ENCODE data around the gene PTTG2.
A peak's percentile ranks its signal among the peaks of the same experiment; 100 is the strongest.

Gene PTTG2

DNA sequence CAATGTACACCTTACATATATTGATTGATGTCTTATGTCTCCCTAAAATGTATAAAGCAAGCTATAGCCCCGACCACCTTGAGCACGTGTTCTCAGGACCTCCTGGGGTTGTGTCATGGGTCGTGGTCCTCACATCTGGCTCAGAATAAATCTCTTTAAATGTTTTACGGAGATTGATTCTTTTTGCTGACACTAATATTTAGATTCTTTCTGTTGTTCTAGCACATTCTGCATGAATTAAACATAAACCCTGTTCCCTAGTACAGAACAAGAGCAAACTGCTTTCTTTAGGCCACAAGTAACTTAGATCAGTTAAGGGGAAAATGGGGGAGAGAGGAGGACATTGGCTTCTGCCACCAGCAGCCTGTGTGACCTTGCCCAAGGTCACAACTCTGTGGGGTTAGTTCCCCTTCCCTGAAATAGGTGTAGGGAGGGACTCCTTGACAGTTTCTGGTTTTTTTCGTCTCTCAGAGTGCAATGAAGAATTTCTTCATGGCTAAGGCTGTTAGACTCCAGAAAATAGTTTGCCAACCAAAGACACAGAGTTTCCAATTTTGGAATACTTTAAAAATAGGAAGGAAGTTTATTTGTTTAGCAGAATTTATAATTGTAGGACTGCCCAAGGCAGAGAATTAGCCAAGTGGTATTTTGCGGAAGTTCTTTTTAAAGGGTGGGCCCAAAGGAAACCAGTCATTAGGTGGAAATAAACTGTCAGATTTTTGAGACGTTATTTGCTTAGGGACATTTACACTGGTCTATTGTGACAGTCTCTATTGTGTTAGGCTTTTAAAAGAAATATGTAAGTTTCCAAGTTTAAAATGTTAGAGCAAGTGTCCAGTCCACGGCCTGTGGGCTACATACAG is 29.4 kb downstream of the PTTG2 start:
- no peak for DNase-seq

DNA sequence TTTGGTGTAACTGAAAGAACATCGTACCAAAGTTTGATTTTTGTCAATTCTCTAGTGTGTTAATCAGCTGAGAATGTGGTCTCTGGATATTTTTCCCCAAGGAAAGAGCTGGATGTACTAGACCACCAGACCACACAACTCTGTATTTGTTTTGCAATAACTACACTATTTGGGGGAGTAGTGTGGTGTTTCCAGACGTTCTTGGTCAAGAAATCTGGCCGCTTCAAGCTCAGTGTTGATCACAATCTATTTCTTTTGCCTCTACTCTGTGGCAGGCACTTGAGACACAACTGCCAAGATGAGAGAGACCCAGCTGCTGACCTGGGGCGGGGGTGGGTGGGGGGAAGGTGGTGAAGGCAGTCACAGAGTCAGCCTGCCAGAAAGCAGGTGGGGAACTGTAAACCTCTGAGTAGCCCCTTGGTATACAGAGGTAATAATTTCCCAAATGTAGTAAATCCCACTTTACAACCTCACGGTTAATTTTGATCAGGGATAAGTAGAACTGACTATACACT is 30.6 kb downstream of the PTTG2 start:
- no peak for DNase-seq

DNA sequence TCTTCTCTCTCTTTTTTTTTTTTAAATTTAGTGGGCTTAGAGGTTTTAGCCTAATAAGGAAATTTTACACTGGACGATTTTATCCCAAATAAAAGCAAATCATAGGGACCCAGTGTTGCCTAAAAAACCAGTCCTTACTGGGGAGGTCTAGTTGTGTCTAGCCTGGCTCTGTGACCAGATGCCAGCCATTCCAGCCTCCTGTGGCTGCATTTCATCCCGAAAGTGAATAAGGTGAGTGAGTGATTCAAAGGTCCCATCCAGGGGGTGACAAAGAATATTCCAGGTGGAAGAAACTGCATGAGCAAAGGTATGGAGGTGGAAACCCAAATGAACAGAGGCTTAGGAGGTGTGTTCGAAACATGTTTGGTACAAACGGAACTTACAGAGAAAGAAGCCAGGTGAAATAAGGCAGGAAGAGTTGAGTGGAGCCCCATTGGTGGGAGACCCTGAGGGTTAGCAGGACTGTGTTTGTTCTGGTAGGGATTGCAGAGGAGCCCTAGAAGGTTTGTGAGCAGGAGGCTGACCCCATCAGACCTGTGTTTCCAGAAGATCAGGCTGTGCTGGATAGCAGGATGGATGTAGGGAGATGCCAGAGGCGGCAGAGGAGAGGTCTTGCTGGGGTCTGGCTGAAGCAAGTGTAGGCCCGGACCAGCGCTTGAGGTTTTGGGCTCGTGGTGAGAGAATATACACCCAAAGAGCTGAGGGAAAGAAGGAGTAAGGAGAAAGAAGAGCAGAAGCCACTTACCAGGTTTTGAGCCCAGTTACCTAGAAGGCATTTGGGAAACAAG is 31.6 kb downstream of the PTTG2 start:
- DNase-seq, result no peak

DNA sequence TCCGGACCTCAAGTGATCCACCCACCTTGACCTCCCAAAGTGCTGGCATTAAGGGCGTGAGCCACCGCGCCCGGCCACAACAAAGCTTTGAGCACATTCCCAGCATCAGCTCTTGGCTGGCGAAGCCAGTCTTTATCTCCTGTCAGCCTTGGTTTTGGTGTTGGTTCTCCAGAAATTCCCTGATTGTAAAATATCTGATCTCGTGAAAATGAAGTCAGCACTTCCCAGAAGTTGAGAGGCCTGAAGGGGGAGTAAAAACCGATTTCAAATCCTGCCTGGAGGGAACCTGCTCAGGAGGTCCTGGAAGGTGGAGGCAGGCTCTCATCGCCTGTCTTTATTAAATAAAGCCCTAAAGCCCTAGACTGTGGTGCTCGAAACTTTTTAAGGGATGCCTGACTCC is 33.6 kb downstream of the PTTG2 start:
- no peak for DNase-seq

DNA sequence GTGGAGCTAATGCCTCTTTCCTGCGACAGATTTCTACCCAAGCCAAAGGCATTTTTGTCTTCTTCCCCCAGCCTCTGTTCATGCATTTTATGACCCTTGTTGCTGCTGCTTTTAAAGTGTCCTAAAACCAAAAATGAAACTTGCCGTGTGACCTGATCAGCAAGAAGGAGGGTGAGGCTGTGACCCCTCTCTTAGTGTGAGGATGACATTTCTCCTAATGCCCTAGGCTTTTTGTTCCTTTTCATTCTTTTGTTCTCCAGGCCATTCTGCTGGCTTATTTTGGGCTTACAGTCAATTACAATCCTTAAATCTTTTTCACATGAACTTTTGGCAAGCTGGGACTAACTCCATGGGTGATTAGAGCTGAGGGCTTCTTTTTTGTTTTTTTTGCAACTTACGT is 34.4 kb downstream of the PTTG2 start:
- DNase-seq, result no peak

DNA sequence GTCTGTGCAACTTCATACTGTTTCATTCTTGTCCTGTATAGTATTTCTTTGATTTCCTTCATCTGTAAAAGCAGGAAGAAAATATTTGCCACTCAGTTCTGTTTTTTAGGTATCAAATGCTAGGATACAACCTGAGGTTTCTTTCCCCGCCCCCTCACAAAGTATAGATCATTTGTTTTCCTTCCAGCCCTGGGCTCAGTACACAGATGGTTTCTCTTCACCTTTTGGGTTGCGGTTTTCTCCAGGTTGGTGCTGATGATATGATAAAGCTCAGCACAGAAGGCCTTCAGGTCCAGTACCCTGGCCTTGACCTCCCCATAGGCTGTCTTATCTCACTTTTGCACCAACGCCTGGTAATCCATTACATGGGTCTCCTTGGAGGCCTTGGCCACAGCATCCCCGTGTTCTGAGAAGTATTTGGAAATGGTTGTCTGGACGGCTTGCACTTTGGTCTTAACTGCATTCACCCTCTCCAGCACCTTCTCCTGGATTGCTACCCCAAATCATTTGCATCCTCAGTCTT is 35.2 kb downstream of the PTTG2 start:
- no peak for DNase-seq

DNA sequence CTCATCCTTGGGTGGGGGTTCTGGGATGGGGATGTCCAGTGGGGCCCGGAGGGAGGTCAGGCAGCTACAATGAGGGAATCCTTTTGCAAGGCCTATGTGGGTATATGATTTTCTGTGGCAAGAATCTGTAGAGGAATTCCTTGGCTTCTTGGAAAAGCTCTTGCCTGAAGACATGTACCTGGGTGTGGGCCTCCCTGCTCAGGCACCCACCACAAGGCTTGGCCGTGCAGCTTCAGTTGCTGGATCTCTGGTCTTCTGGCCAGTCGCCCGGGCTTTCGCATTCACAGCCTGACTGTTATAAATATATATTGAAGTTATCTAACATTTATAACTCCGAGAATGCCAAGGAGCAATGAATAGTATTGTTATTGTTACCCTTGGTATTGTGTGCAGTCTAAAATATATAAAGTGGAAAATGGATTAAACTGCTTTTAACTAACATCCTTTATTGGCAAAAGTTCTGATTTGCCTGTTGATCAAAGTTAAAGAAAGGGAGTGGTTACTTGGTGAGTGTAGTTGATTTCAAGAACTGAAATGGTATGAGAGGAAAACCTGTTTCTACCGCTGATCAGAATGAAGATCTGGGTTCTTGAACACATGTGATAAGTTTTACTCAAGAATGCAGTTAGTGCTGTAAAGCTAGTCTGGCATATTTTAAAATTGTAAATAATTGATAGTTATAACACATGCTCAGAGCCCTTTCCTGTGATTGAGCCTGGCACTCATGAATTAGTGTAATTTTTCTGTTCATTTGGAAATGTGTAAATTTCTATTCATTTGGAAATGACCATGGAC is 36.0 kb downstream of the PTTG2 start:
- no peak for DNase-seq

DNA sequence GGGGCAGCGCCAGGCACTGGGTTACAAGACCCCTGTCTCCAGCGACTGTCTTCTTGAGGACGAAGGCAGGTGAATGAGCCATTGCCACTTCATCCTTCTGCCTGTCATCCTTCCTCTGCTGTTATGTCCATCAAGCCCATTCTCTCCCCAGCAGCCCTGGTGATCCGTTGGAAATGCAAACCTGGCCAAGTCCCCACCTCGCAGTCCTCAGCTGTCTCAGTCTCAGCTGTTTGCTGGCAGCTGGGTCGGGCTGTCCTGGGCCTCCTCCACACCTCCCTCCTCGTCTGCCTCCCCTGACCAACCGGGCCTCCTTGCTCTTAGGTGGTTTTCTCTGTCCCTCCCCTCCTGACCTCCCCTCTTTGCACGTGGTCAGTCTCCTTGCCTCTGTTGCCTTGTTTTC is 38.0 kb downstream of the PTTG2 start:
- DNase-seq, result peak; percentile 56

DNA sequence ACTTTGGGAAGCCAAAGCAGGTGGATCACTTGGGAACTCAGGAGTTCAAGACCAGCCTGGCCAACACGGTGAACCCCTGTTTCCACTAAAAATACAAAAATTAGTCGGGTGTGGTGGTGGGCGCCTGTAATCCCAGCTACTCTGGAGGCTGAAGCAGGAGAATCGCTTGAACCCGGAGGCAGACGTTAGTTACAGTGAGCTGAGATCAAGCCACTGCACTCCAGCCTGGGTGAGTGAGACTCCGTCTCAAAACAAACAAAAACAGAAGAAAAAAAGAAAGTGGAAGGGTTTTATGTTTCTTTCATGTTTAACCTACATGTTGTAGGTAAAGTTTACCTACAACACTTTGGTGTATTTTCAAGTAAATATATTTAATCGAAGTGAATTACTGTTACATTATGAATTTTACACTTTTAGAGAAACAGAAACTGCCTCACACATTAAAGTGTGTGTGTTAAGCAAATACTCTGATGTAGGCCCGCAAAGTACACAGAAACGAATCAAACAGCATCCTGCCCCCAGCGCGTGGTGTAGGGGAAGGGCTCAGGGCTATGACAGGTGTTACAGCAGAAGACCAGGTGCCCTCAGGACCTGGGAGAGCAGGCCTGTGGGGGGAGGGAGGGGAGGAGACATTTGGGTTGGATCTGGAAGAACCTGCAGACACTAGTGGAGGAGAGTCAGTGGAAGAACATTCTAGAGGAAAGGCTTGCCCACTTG is 39.0 kb downstream of the PTTG2 start:
- no peak for DNase-seq

DNA sequence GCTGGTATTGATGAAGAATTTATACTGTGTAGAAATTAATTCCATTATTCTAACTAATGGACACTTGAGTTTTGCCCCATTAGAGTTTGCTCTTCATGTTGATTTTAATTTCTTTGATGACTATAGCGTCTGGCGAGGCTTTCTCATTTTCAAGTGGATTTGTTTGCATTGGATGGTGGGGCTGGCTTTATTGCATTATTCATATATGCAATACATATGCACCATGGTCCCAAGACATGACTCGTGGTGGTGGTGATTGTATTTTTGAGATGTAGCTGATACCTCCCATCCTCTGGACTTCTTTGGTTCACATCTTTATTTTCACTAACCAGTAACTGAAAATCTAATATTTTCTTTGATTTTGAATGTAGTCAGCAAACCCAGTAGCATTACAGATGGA is 39.8 kb downstream of the PTTG2 start:
- no peak for DNase-seq

DNA sequence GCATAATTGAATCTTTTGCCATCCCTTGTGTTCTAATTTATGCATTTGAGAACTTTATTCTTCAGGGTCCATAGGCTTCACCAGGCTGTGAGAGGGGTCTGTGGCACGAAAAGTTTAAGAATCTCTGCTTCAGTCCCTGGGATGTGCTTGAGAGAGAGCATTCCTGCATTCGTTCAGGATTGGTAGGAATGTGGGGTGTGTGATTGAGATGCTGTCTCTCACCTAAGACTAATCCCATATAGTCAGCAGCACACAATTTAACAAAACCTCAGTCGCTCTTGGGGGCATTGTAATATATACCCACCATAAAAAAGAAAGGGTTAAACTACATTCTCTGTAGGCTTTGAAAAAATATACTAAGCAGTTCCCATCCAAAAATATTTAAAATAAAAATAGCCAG is 41.7 kb downstream of the PTTG2 start:
- DNase-seq, result no peak

DNA sequence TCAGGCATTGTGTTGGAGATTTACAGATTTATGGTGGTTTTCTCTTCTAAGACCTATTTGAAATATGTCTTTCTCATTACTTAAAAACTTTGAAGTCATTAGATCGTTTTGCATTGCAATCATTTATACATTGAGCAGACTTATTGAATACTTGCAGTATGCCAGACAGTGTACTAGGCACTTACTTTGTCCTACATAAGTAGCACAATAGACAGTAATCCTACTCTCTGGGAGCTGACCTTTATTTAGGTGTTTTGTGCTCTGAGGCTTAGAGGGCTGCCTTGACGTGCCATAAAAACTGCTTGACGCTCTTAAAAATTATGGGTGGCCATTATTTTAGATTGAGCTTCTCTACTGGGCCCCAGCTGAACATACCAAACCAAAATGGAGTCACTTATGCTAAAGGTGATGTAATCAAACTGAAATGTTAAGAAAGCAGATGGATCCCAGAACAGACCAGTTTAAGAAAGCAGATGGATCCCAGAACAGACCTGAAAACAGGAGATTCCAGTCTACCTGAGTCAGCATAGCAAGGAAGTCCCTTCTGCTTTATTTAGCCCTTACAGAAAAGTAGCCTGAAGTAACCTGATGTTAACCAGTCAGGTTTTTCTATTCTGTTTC is 42.4 kb downstream of the PTTG2 start:
- no peak for DNase-seq

DNA sequence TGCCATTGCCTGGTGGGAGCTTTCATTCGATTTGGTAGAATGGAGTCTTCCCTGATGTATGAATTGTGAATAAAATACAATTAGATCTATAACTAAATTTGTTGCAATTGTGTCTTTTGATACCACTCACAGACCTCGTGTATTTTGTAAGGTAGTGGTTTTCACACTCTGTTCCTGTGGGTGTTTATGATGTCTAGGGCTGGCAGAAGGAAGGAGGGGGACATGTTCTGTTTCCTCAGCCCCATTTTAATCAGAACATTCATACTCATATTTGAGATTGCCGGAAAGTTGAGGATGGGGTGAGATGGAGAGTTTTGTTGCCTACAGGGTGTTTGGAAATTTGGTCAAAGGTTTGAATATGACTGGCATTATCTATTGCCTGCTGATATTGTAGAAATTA is 42.9 kb downstream of the PTTG2 start:
- DNase-seq, result no peak

DNA sequence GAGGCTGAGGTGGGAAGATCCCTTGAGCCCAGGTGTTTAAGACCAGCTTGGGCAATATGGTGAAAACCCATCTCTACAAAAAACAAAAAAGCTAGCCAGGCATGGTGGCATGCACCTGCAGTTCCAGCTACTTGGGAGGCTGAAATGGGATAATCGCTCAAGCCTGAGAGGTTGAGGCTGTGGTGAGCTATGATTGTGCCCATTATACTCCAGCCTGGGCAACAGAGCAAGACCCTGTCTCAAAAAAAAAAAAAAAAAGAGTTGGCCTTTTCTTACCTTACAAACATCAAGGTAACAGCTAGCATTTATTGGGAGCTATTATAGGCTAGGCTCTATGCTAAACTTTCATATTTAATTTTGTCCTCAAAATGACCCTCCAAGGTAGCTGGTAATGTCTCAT is 43.4 kb downstream of the PTTG2 start:
- no peak for DNase-seq

DNA sequence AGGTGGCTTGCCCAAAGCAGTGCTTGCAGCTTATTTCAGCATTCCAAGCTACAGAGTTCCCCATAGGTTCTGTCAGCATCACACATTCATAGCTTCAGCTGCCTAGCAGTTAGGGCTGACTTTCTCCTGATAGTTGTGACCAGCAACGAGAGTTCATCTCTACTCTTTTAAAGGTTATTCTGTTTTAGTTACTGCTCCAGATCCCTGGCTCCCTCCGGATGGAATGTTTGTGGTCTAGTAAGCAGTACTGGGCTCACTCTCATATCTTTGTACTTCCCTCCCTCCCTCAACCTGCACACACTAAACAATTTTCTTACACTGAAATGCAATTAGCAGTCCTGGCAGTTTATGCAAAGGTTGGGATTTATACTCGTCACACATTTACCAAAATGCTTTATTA is 43.9 kb downstream of the PTTG2 start:
- no peak for DNase-seq

DNA sequence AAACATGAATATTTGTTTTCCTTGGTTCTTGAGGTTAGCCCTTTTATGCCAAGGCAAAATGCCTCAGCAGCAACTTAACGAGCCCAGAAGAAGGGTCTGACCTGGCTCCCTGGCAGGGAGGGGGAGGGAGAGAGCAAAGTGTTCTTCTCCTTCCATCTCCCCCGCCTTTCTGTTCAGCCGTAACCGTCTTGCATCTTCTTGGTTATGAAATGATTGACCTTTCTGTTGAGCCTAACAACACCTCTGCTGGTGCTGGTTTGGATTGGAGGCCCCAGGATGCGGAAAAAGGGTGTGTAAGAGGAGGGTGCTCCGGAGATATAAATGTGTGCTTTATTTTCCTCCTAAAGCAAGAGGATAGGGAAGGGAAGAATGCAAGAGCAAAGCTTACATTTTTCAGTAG is 44.7 kb downstream of the PTTG2 start:
- DNase-seq, result no peak

DNA sequence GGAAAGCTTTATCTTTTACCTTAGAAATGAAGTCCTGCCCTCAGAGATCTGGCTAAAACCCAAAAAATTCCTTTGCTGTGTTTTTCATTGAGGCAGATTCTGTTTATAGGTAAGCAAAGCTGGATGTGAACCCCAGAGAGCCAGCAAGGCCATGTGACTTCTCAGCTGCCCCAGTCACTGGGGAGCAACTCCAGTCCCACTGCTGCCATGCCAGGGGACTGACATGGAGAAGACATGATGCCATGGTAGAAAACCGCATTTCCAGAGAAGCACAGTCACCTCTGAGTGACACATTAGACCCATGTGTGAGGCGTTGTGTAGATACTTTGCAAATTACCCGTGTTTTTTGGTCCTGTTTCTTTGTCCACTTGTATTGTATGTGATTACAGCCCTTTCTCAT is 45.4 kb downstream of the PTTG2 start:
- no peak for DNase-seq

DNA sequence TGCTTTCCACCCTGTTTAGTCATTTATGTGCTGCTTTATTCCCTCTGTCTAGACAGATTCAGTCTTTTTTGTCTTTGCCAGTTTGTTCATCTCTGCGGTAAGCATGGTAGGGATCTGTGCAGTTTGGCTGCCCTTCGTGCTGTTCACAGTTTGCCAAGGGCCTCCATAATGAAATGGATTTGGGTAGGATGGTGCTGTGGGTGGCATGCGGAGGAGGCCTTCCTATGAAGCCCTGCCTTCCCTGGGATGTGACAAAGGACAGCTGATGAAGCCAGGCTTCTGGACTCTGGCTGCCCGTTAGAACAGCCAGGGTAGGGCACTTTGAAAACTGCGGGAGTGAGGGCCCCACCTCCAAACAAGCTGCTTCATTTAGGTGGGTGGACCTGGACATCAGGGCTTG is 47.4 kb downstream of the PTTG2 start:
- no peak for DNase-seq

DNA sequence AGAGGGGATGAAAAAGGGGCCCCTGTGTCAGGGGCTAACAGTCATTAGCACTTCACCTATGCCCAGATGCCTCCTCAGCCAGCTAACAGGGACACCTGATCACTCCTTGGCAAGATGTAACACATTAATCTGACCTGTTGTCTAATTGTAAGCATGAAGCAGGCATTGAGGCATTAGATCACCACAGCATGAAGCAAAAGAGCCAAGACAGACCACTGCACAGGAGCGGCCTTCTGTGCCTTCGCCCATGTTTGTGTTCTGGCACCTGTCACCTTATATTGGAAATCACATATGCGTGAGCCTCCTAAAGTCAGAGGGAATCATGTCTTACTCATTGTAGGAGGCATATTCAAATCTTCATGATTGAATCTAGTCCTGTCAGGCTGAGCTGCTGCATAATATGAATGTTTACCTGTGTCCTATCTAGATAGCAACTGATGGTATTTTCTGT is 48.4 kb downstream of the PTTG2 start:
- no peak for DNase-seq

DNA sequence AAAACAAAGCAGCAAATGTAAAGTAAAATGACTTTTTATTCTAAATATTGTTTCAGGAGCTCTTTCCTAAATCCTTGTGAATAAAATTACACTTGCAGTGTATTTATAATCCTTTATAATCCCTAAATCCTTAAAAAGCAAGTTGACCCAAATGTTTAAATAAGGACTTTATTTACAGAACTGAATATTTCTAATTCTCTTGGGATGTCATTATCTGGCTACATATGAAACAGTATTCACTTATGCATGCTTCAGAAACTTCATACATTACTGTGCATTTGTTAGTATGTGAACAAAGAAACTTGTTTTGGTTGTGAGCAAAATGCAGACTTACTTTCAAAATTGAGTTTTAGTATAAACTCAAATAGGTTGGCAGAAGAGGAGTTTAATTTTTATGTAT is 49.2 kb downstream of the PTTG2 start:
- no peak for DNase-seq

DNA sequence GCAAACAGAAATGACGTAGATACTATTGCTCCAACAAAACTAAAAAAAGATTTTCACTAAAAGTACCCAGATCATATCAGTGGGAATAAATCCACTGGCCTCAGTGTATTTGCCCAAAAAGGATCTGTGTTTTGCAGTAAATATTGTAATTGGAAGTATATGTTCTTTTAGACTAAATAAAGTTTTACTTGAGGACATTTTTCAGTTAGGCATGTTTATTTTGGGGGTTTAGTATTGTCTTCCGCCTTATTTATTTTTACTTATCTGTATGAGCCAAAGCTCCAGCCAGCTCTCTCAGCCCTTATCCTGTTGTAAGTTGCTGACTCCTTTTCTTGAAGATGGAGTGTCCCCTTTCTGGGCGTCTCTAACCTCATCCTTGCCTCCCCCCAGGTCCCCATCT is 49.8 kb downstream of the PTTG2 start:
- no peak for DNase-seq

All from right hindlimb (tissue), 1 donor.